Measurements from ENCODE around the gene NAT9.

GRCh38 chr17:74736513-74737298 lies 39.4 kb downstream of the NAT9 start, which contains the start of gene RAB37:
- TF ChIP-seq CTCF (conservative IDR thresholded peaks at IDR 0.05 in 1 of 2, IDR thresholded peaks at IDR 0.05 in 1 of 2; ENCODE audit: low read depth in 1 of 2, low read length in 2 of 2) (no peak), EZH2 (IDR thresholded peaks at IDR 0.05; ENCODE audit: low read length, missing control alignments) (no peak)
